GM19099 (cell line): ENCODE data around the gene CORO6.

ENCODE experiments used
- POLR2A ChIP-seq: IDR thresholded peaks from 3 replicates; pipeline ENCODE4 v1.6.1; 2011; ENCODE audit warnings: low read depth; ENCODE audit not compliant: insufficient read length; ENCODE audit errors: extremely low read depth

The CORO6 gene

DNA sequence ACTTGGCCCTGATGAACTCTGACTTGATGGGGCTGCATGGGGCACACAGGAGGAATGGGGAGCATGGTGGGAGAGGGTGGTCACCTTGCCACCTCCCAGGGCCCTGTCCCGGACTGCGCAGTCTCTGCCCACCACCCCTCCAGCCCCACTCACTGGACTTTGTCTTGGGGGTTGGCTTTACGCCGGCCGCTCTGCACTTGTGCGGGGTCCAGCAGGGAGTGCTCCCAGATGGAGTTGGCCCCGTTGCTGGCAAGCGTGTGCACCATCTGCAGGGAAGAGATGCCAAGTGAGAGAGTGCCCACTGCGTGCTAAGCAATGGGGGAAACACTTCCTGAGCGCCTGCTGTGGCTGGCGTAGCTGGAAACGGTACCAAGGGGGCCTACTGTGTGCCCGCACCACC is 39.9 kb downstream of the CORO6 start:
- TF ChIP-seq POLR2A: no peak

- no peak for TF ChIP-seq POLR2A
Observed at GRCh38 chr17:29582254-29582765, 40.4 kb downstream of the CORO6 start.

DNA sequence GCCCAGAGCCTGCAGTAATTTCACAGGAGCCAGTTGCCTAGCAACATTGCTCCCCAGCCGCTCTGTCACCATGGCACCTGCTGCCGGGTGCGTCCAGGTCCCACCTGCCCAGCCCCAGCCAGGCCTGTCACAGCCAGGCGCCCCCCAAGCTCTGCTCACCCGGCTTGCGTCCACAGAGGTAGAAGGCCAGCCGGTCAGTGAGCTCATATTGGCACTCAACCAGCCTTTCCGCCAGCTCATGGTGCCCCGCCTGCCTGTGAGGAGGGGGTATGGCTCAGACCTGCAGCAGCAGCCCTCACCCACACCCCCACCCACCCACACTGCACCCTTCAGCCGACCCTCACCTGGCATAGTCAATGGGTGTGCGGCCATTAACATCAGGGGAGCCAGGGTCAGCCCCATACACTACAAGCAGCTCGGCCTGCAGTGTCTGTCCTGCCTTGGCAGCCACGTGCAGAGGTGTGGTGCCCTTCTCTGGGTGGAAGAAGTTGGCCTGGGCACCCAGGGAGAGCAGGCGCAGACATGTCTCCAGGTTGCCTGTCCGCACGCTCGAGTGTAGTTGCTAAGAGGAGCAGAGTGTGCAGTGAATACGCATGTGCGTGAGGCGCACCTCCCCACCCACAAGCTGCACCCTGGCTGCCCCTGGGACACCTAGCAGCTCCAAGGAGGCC is 41.0 kb downstream of the CORO6 start:
- no peak for TF ChIP-seq POLR2A

- no peak for TF ChIP-seq POLR2A
Observed at GRCh38 chr17:29579866-29580771, 42.6 kb downstream of the CORO6 start.

DNA sequence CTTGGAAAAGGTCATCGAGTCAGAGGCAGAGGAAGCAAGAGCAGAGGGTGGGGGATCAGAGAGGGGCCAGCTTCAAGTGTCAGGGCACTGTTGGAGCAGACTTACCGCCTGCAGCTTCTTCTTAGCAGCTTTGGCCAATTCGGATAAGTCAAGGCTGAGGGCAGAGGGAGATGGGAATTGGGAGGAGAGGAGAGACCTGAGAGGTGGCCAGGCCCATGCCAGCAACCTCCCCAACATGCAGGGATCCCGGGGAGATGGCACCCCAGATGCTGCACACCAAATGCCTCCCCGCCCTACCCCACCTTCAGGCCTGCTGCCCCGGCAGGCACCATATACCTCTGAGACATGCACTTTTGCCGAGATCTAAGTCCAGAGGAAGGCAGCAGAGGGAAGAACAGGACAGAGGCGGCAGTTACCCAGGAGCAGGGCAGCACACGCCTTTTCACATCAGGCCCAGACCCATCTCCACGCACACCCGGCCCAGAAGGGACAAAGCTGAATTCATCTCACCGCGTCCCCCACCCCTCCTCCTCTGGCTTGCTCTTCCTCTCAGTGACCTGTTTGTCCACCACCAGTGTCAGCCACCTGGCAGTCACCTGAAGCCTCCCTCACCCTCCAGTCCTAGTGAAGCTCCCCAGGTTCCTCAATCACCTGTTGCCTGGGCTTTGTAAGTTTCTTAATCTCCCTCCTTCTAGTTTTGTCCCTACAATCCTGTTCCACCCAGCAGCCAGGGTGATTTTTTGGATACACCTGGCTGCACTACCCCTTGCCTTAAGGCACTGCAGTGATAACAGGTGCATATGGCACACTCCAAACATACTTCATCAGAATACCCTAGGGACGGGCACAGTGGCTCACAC is 43.9 kb downstream of the CORO6 start:
- TF ChIP-seq POLR2A: no peak

GRCh38 chr17:29577385-29578211 is 45.1 kb downstream of the CORO6 start:
- no peak for TF ChIP-seq POLR2A

GRCh38 chr17:29577001-29577370 is 45.7 kb downstream of the CORO6 start:
- TF ChIP-seq POLR2A: no peak

DNA sequence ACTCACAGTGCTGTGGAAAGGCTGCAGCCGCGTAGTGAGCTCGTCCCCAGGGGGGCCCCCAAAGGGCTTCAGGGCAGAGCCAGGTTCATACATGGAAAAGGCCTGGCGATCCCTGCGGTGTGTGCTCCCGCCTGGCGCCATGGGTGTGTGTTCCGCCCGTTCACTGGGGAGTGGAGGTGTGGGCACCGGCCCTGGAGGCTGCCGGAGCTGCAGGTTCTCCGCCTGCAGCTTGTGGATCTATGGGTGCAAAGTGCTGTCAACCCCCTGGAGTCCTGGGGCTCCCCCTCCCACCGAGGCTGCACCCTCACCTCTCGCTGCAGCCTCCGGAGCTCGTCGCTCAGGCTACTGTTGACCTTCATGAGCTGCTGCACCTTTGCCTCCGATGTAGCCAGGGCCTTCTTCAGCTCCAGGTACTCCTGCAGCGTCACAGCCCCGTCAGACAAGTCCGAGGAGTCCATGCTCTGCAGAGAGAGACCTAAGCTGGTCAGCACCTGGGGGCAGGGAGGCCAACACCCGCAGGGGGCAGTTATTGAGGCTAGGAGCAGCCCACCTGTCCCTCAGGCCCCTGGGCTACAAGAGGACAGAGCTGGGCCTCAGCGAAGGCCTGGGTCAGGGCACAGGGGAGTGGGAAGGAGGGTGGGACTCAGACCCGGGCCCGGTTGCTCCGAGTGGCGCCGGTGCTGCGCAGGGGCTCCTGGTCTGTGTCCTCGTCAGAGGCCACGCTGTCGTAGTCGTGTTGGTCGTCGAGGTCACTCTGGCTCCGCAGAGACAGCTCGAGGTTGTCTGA is 46.3 kb downstream of the CORO6 start:
- no peak for TF ChIP-seq POLR2A

GRCh38 chr17:29575511-29576213 is 47.0 kb downstream of the CORO6 start:
- TF ChIP-seq POLR2A: no peak

DNA sequence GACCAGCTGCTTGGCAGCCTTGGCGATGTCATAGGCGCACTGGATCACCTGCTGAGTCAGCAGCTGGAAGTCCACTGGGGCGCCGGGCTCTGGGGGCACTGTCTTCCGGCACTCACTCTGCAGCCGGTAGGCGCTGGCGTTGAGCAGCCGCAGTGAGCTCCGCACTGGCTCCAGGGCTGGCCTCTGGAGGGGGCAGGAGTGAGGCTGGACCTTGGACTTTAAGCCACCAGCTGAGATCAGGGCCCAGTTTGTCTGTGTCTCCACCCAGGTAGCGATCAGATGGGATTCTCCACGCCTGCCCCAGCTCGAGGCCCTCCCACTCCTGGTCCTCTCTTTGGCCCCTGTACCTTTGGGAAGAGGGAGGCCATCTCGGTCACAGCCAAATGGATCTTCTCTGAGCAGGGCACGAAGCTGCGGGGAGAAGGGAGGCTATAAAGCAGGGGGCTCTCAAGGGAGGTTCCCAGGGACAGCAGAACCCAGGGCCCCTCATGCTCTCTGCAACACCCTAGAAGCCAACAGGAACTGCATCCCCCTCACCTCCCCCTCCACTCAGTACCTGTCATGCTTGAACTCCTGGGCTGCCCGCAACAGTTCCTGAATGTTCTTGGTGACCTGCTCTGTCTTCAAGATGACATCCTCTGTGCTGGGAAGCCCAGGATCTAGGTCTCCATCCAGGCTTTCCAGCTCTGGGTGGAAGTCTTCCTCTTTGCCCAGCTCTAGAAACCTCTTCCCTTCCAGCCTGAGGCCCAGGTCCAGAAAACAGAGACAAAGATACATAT is 47.8 kb downstream of the CORO6 start:
- no peak for TF ChIP-seq POLR2A

- no peak for TF ChIP-seq POLR2A
Observed at GRCh38 chr17:29573871-29574731, 48.6 kb downstream of the CORO6 start.
